Stimulated activated CD4-positive, alpha-beta T cell treated with anti-CD3 and anti-CD28 coated beads, Interleukin-15, amount 100 ng/mL, for 1 hour (primary cell): ENCODE results near the gene SLC33A1.
"Not testable (repeated sequence)": the region's sequence is repeated elsewhere in the genome, so short reads cannot be mapped to it uniquely, and the experiment has no call there.

Experiments
- DNase-seq, 2 donors: peaks; one replicate each; pipeline ENCODE4 v3.0.0-alpha.2; 2020; ENCODE audit warnings: low read depth in 1 of 2, low spot score in 1 of 2

SLC33A1 gene

DNA sequence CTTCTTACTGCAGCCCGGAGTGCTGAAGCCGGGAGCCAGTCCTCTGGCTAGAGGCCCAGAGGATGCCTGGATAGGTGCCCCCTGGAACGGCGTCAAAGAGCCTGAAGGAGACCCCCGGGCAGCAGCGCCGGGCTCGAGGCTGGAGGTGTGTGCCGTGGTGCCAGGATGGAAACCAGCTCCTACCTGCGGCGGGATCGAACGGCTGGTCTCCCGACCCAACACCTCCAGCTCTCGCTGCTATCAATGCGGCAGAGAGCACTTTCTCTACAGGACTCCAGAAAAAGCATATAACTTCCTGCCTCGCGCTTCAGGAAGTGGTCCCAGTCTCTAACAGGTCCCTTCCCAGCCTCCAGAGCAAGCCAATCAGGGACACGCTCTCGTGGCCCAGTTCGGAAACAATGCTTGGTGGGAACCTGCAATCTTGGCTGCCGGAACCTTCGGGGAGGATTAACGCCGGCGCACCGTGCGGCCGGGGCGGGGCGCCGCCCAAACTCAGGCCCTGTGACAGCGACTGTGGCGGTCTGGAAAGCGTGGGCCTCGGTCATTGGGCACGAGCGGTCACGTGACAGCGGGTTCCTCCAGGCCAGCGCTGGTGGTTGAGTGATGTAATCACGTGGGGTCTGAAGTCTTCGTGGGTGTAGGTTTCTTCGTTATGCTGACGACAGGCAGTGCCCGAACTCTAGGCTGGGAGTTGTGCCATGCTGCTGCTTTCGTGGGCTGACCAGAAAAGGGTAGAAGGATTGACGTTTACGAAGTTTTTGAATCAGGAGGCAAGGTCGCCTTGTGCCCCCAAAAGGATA, at the start of gene SLC33A1:
Gene SLC33A1 (minus strand): TSS at position 287 of the 800 bp plus-strand sequence. CDS start 430 bp downstream, outside the sequence.
- DNase-seq, result peak; percentile 95 to 97

DNA sequence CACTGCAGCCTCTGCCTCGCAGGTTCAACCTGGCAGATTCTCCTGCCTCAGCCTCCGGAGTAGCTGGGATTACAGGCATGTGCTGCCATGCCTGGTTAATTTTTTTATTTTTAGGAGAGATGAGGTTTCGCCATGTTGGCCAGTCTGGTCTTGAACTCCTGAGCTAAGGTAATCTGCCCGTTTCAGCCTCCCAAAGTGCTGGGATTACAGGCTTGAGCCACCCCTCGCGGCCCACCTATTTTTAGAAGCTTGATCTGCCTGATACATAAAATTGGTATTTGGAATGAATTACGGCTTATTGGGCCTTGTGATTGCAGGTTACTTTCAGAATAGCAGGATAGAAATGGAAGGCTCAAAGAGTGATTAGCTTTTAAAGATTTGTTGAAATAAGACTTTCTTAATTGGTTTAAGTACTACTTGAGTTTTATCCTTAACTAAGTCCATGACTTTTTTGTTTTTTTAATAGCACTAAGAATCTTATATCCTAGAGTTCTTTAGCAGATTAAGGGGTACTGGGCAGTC, 41.2 kb upstream of the SLC33A1 start:
- no peak for DNase-seq

DNA sequence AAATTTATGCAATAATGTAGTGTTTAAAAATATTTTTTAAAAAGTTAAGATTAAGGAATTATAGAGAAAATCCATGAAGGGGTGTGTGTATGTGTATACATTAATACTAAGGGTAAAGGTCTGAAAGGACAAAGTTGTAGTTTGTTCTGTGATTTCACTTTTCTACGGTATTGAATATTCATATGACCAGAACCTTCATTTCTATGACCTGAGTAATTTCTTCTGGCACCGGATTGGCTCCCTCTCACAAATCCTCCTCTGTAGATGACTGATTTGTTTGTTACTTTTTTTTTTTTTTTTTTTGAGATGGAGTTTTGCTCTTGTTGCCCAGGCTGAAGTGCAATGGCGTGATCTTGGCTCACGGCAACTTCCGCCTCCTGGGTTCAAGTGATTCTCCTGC, 37.1 kb upstream of the SLC33A1 start:
- DNase-seq, result no peak

DNA sequence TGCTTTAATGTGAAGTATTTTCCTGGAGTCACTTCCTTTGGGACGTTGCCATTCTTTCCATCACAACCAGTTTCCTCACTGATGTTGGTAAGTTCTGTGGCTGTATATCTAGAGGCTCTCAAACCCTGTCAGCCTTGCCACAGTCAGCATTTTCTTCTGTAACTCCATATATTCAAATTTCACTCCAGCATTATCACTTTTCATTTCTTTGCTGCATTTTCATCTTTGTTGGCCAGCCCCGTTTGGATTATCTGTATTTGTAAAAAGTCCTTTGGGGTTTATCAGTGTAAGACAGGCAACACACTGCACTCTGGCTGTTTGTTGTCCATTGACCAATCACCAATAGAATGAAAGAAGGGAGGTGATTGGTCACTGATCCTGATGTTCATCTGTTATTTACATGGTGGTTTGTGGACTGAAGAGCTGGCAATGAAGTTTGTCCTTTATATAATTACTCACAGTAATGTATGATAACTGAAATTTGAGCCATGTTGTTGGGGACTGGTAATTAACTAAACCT, 36.5 kb upstream of the SLC33A1 start:
- no peak for DNase-seq

DNA sequence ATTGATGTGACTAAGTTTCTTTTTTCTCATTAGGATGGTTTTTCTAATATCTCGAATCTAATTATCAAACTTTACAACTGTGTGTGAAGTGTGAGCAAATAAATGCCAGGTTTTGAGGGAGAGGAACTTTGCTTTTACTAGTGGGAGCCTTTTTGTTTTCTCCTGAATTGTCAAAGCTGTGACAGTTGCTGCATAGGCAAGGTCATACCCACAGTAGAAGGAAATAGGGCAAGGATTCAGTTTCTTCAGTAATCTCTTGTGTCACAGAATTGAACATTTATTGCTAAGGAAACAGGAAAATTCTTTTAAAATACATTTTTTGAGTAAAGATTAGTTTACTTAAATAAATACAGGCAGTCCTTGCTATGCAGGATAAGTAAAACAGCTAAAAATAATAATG, 35.7 kb upstream of the SLC33A1 start:
- no peak for DNase-seq

DNA sequence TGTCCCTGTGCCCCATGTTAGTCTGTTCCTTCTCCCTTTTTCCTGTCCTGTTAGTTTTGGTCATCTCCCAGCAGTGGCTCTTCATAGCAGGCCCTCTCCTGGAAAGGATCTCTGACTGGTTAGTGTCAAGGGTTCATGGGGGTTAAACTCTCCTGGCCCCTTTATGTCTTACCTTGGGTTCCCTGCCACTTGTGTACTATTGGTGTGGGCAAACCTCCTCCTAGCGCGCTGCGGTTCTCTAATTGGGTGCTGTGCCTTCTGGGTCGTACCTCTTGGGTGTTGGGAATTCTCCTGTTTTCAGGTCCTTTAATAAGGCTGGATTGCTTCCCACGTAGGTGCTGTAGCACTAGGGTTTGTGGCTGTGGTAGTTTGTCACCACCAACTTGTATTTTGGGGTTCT, 35.0 kb upstream of the SLC33A1 start:
- DNase-seq, result no peak

DNA sequence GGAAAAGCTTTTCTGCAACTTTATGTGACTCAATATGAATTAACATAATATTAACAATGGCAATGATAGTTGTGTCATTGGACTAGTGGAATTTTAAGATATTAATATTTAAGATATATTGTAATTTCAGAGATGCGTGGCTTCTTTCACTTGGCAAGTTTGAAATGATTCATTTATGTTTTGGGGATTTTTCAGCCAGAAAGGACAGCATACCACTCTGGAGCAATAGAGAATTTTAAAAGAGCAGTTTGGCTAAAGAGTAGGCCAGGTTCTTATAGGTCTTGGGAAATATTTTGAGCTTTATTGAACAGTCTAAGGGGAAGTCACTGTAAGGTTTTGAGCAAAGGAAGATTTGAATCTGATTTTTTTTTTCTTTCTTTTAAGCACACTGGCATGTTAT, 32.7 kb upstream of the SLC33A1 start:
- DNase-seq, result no peak

DNA sequence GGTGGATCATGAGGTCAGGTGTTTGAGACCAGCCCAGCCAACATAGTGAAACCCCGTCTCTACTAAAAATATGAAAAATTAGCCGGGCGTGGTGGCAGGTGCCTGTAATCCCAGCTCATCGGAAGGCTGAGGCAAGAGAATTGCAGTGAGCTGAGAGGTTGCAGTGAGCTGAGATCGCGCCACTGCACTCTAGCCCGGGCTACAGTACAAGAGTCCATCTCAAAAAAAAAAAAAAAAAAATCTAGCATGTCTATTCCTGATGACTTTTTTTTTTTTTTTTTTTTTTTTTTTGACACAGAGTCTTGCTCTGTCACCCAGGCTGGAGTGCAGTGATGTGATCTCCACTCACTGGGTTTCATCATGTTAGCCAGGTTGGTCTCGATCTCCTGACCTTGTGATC, 32.1 kb upstream of the SLC33A1 start:
- not testable (repeated sequence) for DNase-seq

DNA sequence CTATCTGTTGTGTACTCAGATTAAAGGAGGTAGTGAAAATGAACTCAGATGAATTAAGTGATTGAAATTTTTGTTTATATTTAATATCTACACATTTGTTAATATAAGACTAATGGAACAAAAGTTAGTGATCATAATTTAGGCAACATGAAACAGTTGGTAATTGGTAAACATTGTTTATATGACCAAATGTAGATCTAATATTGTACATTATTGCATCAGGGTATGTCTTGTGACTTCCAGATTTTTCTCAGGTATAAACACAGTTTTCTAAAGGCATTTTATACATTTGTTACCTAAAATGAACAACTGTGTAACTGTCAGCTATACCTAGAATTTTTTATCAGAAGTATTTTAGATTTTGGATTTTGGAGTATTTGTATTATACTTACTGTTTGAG, 31.1 kb upstream of the SLC33A1 start:
- no peak for DNase-seq

DNA sequence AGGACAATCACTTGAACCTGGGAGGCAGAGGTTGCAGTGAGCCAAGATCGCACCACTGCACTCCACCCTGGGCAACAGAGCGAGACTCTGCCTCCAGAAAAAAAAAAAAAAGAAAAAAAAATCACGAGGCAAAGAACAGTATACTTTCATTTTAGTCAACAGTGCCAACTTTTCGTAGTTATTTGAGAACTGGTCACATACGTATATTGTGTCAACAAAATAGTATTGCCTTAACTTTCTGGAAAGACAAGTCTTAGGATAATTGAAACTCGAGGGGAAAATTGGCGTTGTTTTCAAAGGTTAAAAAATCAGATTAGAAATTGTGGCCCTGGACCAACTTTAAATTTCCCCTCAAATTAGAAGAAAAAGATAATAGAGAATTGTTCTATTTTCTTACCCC, 30.1 kb upstream of the SLC33A1 start:
- no peak for DNase-seq

DNA sequence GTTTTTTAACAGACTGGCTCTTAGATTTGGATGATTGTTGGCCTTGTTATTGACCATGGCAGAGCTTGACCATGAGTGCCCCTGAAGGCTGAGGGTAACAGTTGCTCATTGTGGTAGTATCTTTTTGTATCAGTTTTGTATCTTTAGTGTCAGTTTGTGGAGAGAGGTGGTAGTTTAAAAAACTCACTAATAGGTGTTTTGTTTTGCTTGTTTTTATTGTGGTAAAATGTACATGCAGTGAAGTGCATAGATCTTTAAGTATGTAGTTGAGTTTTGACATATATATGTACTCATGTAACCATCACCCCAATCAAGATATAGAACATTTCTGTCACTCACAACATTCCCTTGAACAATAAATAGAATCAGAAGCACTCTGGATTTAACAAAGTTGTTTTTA, 26.1 kb upstream of the SLC33A1 start:
- no peak for DNase-seq

DNA sequence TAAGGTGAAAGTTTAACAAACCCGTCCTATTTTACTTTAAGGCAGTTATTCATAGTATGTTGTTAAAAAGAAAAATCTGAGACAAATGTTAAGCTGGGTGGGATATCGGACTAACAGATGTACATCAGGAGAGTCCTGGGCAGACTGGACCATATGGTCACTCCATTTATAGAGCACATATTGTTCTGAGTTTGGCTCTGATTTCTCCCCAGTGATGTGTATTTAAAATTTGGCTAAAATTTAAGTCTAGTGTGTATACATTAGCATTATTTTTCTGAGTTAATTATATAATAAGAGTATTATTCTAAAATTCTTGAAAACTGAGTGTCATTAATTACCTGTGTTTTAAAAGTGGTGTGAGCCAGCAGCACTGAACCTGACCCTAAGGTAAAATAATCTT, 22.3 kb upstream of the SLC33A1 start:
- no peak for DNase-seq

DNA sequence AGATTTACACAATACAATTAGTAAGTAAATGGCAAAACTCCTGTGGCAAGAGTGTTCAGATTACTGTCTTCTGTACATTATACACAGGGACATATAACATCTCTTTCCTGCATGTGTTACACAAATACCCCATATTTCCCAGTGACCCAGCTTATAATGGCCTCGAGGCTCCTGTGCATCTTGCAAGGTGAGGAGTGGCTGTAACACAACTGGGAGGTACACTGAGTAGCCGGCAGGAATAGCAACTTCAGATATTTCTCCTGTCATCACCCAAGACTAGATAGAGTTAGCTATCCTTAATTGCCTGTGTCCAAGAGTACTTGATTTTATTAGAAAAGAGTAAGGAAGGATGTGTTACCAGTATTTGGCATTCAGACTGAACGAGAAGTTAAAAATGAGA, 21.8 kb upstream of the SLC33A1 start:
- no peak for DNase-seq

DNA sequence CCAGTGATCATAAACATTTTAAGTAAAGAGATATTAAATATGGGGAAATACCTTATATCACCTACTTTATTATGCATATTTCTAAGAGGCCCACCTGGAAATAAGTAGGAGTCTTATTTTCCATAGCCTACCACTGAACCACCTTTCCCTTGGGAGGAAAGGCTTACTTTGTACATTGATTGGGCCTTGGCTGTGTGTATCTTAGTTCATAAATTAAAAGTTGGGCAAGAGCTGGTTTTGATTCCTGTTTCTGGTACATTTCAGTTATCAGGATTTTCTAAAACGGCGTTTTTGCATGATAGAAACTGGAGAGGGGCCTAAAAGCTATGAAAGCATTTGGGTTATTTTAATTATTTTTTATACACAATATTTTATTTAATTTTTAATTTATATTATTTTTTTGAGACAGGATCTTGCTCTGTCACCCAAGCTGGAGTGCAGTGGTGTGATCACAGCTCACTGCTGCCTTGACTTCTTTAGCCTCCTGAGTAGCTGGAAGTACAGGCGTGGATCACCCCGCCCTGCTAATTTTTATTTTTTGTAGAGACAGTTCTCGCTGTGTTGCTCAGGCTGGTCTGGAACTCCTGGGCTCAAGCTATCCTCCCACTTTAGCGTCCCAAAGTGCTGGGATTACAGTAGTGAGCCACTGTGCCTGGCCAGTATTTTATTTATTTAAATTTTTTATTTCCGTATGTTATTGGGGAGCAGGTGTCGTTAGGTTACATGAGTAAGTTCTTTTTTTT, 18.8 kb upstream of the SLC33A1 start:
- DNase-seq, result no peak

DNA sequence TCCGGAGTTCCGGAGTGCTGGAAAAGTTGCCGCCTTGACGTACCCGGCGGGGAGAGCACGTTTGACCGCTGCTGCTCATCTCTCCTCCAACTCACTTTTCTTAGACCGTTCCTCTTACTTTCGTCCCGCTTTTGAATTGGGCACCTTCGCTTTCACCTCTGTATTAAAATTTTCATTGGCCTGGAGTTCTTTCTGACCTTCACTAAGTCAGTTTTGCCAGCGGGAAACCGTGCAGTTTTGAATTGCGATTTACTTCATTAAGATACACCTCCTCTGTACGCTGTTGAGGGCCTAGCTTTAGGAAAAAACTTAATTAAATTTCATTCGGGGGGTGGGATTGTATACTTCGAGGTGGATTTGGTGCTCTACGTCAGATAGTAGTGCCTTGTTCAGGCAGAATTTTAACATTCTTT, 17.5 kb upstream of the SLC33A1 start:
- DNase-seq, result no peak

DNA sequence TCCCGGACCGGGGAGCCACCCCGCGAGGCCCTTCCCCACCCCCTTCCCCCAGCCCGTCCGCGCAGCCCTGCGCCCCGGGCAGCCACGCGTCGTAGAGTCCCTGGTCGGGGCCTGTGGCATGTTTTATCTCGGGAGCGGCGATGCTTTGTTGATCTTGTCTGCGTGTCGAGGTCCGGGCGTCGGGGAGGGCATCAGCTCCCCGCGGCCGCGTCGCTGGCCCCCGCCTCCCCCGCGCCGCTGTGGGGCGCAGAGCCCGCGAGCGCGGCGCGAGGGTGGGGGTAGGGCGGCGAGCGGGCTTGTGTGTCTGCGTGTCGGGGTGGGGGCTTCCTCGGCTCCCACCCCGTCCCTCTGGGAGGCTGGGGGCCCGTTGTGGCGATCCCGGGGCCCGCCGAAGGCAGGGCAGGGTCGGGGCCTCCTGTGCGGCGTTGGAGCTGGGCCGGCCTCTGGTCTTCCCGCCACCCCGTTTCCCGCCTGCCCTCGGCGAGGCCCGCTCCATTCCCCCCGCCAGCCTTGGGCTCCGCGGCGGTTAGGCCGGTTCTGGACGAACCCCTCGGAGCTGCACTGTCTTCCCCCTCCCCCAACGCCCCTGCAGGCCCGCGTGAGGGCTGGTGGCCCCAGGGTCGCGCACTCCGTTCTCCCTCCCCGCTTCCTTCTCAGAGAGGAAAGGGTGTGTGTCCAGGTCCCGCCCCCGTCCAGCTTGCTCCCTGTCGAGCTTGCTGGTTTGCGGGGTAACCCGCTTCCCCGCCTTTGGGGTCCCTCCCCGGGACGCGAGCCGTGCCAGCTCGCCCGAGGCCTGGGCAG, 16.9 kb upstream of the SLC33A1 start:
- DNase-seq, result peak; percentile 5 to 35

DNA sequence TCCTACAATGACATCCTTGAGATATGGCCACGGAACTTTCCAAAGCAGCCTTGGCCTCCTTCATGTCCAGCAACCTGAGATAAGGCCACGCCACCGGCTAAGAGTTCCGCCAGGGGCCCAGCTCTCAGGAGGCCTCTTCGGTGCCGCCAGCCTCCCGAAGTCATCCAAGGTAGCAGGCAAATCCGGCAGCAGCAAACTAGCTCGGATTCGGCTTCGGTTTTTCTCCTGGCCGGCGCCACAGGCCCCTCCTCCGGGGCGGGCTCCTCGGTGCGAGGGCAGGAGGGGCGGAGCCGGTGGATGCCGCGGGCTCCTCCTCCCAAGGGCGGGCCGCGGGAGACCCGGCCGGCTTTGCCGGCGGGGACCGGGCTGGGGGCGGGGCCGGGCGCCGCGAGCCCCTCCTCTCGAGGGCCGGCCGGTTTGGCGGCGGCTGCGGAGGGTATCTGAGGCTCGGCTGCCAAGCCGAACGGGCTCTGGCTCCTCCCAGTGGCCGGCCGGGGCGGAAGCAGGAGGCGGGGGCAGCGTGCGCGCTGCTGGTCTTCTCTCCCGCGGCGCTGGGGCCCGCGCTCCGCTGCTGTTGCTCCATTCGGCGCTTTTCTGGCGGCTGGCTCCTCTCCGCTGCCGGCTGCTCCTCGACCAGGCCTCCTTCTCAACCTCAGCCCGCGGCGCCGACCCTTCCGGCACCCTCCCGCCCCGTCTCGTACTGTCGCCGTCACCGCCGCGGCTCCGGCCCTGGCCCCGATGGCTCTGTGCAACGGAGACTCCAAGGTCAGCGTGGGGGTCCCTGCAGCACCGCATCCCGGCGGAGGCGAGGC, 16.1 kb upstream of the SLC33A1 start, which contains the start of gene GMPS:
Gene GMPS (plus strand): TSS at position 518 of the 812 bp plus-strand sequence. CDS start 221 bp downstream, at position 739.
- peak; percentile 95 to 98 for DNase-seq

DNA sequence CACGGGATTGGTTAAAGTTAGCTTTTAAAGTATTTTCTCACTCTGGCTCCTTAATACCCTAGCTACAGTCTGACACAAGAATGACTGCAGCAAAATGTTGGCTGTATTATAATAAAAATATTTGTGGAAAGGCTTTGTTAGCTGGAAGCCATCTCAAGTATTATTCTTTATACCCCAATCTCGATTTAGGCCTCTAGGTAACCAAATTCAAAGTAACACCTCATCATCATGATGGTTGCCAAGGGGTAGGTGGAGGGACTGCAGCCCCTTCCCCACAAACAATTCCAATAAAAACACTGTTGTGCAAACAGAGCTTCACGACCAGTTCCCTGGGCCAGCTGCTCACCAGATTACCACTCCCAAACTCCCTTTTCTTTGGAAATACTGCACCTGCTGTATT, 15.5 kb upstream of the SLC33A1 start:
- no peak for DNase-seq

DNA sequence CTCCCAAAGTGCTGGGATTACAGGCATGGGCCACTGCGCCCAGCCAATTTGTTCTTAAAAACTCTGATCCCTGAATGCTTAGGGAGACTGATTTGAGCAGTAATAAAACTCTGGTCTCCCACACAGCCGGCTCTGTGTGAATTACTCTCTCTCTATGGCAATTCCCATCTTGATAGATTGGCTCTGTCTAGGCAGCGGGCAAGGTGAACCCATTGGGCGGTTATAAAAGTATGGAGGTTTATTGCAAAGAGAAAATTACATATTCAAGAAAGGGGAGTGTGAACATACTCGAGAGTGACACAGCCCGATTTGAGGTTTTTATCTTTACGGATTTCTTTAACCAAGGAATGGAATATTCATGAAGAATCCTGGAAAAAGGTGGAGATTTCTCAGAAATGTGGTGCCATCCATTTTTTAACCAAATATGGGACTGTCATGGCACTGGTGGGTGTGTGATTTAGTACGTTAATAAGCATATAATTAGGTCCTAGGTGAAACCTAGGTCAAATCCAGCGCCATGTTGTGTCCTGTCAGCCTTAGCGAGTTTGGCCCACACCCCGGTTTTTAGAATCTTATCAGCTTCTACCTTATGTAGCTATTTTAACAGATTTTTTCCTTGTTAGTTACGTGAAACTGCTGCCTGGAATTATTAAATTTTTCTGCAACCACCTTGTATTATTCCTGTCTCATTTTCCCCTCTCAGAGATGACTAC, 9.0 kb upstream of the SLC33A1 start:
- DNase-seq, result no peak
